HCT116 (cell line): ENCODE results near the gene MAPKAPK3. TPM values are rescaled to one million over a fixed set of nuclear protein-coding genes. Genes with fewer than 3 reads are reported as not detected.

Experiments
- ATAC-seq: fragments of 200-7000 bp; cut with Tn5 transposase; 2 replicates; pipeline ENCODE4 v1.9.1; 2020; ENCODE audit warnings: mild to moderate bottlenecking, moderate library complexity
- BruUV-seq: library from RNA; stranded (reverse); fragments of 400-500 nt; replicated peaks from 2 replicates; lab custom pipeline; 2021; lab: Mats Ljungman, UMichigan
- CTCF ChIA-PET: fragments of 300-600 bp; sonication (Branson Sonifier 250); formaldehyde crosslinking; loops from one replicate; lab custom pipeline; 2021; ENCODE audit warnings: antibody characterized with exemption; lab: Charles Lee
- POLR2A ChIA-PET: fragments of 300-600, 350-600 bp; sonication (Branson Sonifier 250); formaldehyde crosslinking; loops from one replicate; lab custom pipeline; 2021; ENCODE audit warnings: antibody characterized with exemption; lab: Charles Lee
- RAD21 ChIA-PET, 2 experiments: fragments of 300-600 bp; sonication (Branson Sonifier 250); formaldehyde crosslinking; loops; one replicate each; lab custom pipeline; 2023; ENCODE audit warnings: low total read pairs in 2 of 2; ENCODE audit not compliant: uncharacterized antibody in 2 of 2, unreplicated experiment in 2 of 2, low non-redundant PET in 1 of 2; lab: Charles Lee
- DNase-seq: peaks from one replicate; pipeline ENCODE4 v3.0.0-alpha.2; 2010; ENCODE audit warnings: low read depth, low spot score
- H2AFZ ChIP-seq: fragments of 200-600 bp; shearing (Covaris generic), sonication (generic); 2 replicates; pipeline ENCODE4 v1.6.1; 2017; ENCODE audit warnings: low read depth, mixed run types, mixed read lengths, antibody characterized with exemption, low read length; ENCODE audit not compliant: poor library complexity, severe bottlenecking
- H3K27ac ChIP-seq: 2 replicates; pipeline ENCODE4 v1.5.1; 2012; ENCODE audit warnings: low read depth, low read length
- H3K27me3 ChIP-seq: fragments of 200-600 bp; sonication (generic); 2 replicates; pipeline ENCODE4 v1.6.1; 2016; ENCODE audit warnings: mixed run types, low read length, mixed read lengths; ENCODE audit not compliant: insufficient read depth
- H3K36me3 ChIP-seq, 2 experiments: fragments of 200-500 bp in 1 of 2; fragments of 200-600 bp in 1 of 2; sonication (Bioruptor generic) in 1 of 2; sonication (generic) in 1 of 2; 2 replicates each; pipeline versions ENCODE4 v1.5.1 to v1.6.1; 2014 to 2016; ENCODE audit warnings: low read length in 2 of 2, inconsistent platforms in 1 of 2, mixed read lengths in 1 of 2, mixed run types in 1 of 2; ENCODE audit not compliant: insufficient read depth in 2 of 2, control insufficient read depth in 1 of 2
- H3K4me1 ChIP-seq, 2 experiments: fragments of 200-600 bp in 1 of 2; sonication (generic) in 1 of 2; 2 replicates each; pipeline versions ENCODE4 v1.5.1 to v1.6.1; 2012 to 2017; ENCODE audit warnings: low read length in 2 of 2, inconsistent platforms in 1 of 2, mild to moderate bottlenecking in 1 of 2, mixed read lengths in 1 of 2, mixed run types in 1 of 2, moderate library complexity in 1 of 2; ENCODE audit not compliant: insufficient read depth in 2 of 2, control insufficient read depth in 1 of 2
- H3K4me2 ChIP-seq: fragments of 200-600 bp; sonication (generic); 2 replicates; pipeline ENCODE4 v1.6.1; 2017; ENCODE audit warnings: mixed run types, low read length, mixed read lengths
- H3K4me3 ChIP-seq, 2 experiments: fragments of 200-600 bp in 1 of 2; sonication (generic) in 1 of 2; replicated peaks in 1 of 2; 2 replicates each; pipeline ENCODE4 v1.5.1; 2011 to 2016; ENCODE audit warnings: low read length in 2 of 2, control low read depth in 1 of 2, low read depth in 1 of 2, mild to moderate bottlenecking in 1 of 2, mixed read lengths in 1 of 2, mixed run types in 1 of 2
- H3K79me2 ChIP-seq: fragments of 200-600 bp; sonication (generic); 2 replicates; pipeline ENCODE4 v1.6.1; 2017; ENCODE audit warnings: mild to moderate bottlenecking, mixed run types, low read length, moderate library complexity, mixed read lengths; ENCODE audit not compliant: insufficient read depth
- H3K9ac ChIP-seq: fragments of 200-600 bp; sonication (generic); 2 replicates; pipeline ENCODE4 v1.6.1; 2016; ENCODE audit warnings: low read length, mixed read lengths
- H3K9me2 ChIP-seq: fragments of 200-600 bp; sonication (generic), shearing (Covaris generic); 2 replicates; pipeline ENCODE4 v1.6.1; 2017; ENCODE audit warnings: mixed run types, mild to moderate bottlenecking, moderate library complexity; ENCODE audit not compliant: insufficient read depth
- H3K9me3 ChIP-seq, 2 experiments: fragments of 200-500 bp in 1 of 2; fragments of 200-600 bp in 1 of 2; sonication (Bioruptor generic) in 1 of 2; sonication (generic) in 1 of 2; 2 replicates each; pipeline ENCODE4 v1.6.1; 2014 to 2017; ENCODE audit warnings: low read length in 2 of 2, mixed read lengths in 2 of 2, inconsistent platforms in 1 of 2, low read depth in 1 of 2, mild to moderate bottlenecking in 1 of 2, mixed run types in 1 of 2, moderate library complexity in 1 of 2; ENCODE audit not compliant: control insufficient read depth in 1 of 2, insufficient read depth in 1 of 2
- H4K20me1 ChIP-seq: fragments of 200-600 bp; sonication (generic), shearing (Covaris generic); 2 replicates; pipeline ENCODE4 v1.6.1; 2017; ENCODE audit warnings: mixed run types, mild to moderate bottlenecking, moderate library complexity; ENCODE audit not compliant: insufficient read depth
- EGR1 ChIP-seq: IDR thresholded peaks from 2 replicates; pipeline ENCODE4 v1.6.1; 2012; ENCODE audit warnings: low read depth
- EZH2phosphoT487 ChIP-seq: fragments of 200-600 bp; IDR thresholded peaks from 2 replicates; pipeline ENCODE4 v1.6.1; 2018; ENCODE audit warnings: antibody characterized with exemption, borderline replicate concordance
- POLR2AphosphoS5 ChIP-seq: IDR thresholded peaks from 2 replicates; pipeline ENCODE4 v1.6.1; 2011; ENCODE audit warnings: mild to moderate bottlenecking, low read depth, low read length, moderate library complexity
- YY1 ChIP-seq: IDR thresholded peaks from 2 replicates; pipeline ENCODE4 v1.6.1; 2011; ENCODE audit warnings: low read length, low read depth, moderate library complexity, mild to moderate bottlenecking; ENCODE audit not compliant: insufficient replicate concordance; ENCODE audit errors: extremely low read depth
- intact Hi-C: fragments of 100-400 bp; cut with micrococcal nuclease; formaldehyde crosslinking; loops from 2 replicates; pipeline ENCODE4 v1.10.0; 2022
- total RNA-seq: library from RNA; stranded (reverse); gene quantifications from one replicate; pipeline ENCODE4 v1.2.1, GENCODE V29; 2021; ENCODE audit not compliant: unreplicated experiment
- TF ChIP-seq, protein P1 (sequence below), 3 experiments: fragments of 200-600 bp in 1 of 3; sonication (generic) in 1 of 3; IDR thresholded peaks in 2 of 3; conservative IDR thresholded peaks in 1 of 3; 2 replicates each; pipeline ENCODE4 v1.5.1; 2012 to 2017; ENCODE audit warnings: low read depth in 2 of 3, low read length in 2 of 3, antibody characterized with exemption in 1 of 3, borderline replicate concordance in 1 of 3, control low read depth in 1 of 3, mild to moderate bottlenecking in 1 of 3, mixed read lengths in 1 of 3, mixed run types in 1 of 3, moderate library complexity in 1 of 3; ENCODE audit not compliant: insufficient read depth in 1 of 3

The MAPKAPK3 gene
- total RNA-seq, 1 experiment from 2014 or later = 87.3 TPM

DNA sequence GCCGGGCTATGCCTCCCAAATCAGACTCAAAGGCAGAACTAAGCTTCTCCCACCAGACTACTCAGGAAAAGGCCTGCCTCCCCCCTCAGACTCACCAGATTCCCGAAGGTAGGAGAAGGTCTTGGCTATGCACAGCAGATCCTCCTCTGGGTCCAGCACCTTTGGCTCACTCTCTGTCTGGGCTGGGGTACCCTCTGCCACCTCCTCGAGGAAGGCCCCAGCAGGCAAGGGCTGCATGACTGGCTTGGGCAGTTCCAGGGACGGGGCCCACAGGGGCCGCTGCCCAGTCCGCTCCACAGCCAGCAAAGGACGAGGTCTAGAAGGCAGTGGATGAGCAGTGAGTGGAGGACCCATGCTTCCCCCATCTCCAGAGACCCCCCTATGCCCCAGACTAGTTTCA is 8.7 kb upstream of the MAPKAPK3 start (continued):
- TF ChIP-seq EGR1 = no peak
- TF ChIP-seq POLR2AphosphoS5 = no peak

DNA sequence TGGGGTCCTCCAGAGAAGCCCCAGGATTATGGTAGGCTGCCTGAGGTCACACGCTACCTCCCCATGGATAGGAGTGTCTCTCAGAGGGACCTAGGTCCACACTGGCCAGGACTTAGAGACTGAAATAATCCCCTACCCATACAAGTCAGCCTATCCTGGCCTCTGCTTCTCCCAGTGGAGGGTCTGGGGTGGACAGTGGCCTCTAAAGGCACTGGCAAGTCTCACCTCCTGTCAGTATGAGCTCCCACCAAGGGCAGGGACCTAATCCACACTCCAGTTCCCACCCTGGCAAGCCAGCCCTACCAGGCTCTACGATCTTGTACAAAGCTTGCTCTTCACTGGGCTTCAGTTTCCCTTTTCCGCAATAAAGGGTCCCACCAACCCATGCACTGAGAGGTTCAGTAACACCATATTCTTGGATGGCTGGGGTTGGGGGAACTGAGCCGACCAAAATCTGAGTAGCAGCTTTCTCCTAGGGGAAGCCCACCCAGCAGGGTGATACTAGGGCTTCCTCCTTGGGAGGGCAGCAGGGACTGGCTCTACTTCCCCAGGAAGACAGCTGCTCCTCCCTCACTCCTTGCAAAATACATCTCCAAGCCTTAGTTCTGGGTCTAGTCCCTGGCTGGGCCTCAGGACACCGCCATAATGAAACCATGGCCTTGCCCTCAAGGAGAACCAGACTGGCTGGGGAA is 7.7 kb upstream of the MAPKAPK3 start:
- intact Hi-C loops = no loop called here
- no TSS peak for BruUV-seq
- POLR2A ChIA-PET = no interaction called here

More for the DNA sequence above, 7.7 kb upstream of the MAPKAPK3 start:
- no peak overlapping the region for H3K4me3 ChIP-seq
- CTCF ChIA-PET = interaction anchor here (1.6 to 1.8 kb wide), 2 partner anchors 8 to 40 kb away, joined by 4 to 8 read pairs; partner anchors contain the start of gene HEMK1
- H3K9me3 ChIP-seq = no peaks in the 10 kb centered on the region
- RAD21 ChIA-PET = no interaction called here
- no peak for TF ChIP-seq EZH2phosphoT487
- no peak for TF ChIP-seq YY1
- TF ChIP-seq, protein P1, sequence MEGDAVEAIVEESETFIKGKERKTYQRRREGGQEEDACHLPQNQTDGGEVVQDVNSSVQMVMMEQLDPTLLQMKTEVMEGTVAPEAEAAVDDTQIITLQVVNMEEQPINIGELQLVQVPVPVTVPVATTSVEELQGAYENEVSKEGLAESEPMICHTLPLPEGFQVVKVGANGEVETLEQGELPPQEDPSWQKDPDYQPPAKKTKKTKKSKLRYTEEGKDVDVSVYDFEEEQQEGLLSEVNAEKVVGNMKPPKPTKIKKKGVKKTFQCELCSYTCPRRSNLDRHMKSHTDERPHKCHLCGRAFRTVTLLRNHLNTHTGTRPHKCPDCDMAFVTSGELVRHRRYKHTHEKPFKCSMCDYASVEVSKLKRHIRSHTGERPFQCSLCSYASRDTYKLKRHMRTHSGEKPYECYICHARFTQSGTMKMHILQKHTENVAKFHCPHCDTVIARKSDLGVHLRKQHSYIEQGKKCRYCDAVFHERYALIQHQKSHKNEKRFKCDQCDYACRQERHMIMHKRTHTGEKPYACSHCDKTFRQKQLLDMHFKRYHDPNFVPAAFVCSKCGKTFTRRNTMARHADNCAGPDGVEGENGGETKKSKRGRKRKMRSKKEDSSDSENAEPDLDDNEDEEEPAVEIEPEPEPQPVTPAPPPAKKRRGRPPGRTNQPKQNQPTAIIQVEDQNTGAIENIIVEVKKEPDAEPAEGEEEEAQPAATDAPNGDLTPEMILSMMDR (IDR thresholded peaks at IDR 0.05 in 2 of 3, conservative IDR thresholded peaks at IDR 0.05 in 1 of 3; ENCODE audit: borderline replicate concordance in 1 of 3, insufficient read depth in 1 of 3, low read depth in 2 of 3, low read length in 2 of 3) = no peak
- H3K9ac ChIP-seq = no peak overlapping the region
- no peak overlapping the region for H3K27ac ChIP-seq
- no peak overlapping the region for H2AFZ ChIP-seq
- no peak for ATAC-seq
- no peaks in the 10 kb centered on the region for H3K9me2 ChIP-seq
- H3K4me1 ChIP-seq = peaks cover 9 to 26% of the 10 kb centered on the region in 2 experiments; a peak in 3 of 4 replicates
- no peak overlapping the region for H3K4me2 ChIP-seq
- no peaks in the 10 kb centered on the region for H3K27me3 ChIP-seq
- no peaks in the 10 kb centered on the region; the same call in 1 of the 2 replicates for H3K79me2 ChIP-seq
- H4K20me1 ChIP-seq = no peaks in the 10 kb centered on the region
- 0 out of 4 replicates have a peak, but pooled peaks cover 0 to 5% of the 10 kb centered on the region in 2 experiments for H3K36me3 ChIP-seq
- DNase-seq = no peak
